Measurements from ENCODE around the gene ARL2BP.

Gene ARL2BP

DNA sequence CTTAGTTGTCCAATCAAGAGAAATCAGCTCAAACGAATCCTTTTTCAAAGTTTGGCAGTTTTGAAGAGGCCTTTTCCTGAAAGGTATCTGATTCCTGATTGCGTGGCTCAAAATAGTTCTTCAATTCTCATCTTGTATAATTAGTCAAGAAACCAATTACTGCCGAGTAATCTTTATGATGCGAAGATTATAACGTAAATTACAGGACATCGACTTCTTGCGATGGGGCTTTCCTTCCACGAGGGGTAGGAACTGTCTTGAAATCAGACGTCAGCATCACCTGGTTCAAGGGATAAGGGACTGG is 644 bp upstream of the ARL2BP start:
- Histone ChIP-seq H4K20me1 (ENCODE audit: insufficient read depth) (no peaks in the 10 kb centered on the region), H3K4me1 (ENCODE audit: low read depth, poor library complexity, severe bottlenecking) (peaks cover 13% of the 10 kb centered on the region), H3K4me2 (peak overlapping the region; percentile 63), H2AFZ (ENCODE audit: low read depth) (peak overlapping the region; percentile 63), H3K27me3 (ENCODE audit: insufficient read depth, low read depth) (no peaks in the 10 kb centered on the region), H3K4me3 (IDR thresholded peaks at IDR 0.05; ENCODE audit: insufficient read depth, low read depth, low read length) (no peak overlapping the region), H3K27ac (peak overlapping the region; percentile 75), H3K9ac (peak overlapping the region; percentile 73), H3K36me3 (ENCODE audit: insufficient read depth) (no peaks in the 10 kb centered on the region), H3K79me2 (ENCODE audit: insufficient read depth, low read depth) (0 out of 2 replicates have a peak, but pooled peaks cover 3% of the 10 kb centered on the region)
- no peak for TF ChIP-seq CTCF (conservative IDR thresholded peaks at IDR 0.05; ENCODE audit: low read depth, low read length)

GRCh38 chr16:57245472-57246113 is 534 bp downstream of the ARL2BP start:
- Histone ChIP-seq H3K4me1 (ENCODE audit: low read depth, poor library complexity, severe bottlenecking) (peaks cover 13% of the 10 kb centered on the region), H3K36me3 (ENCODE audit: insufficient read depth) (no peaks in the 10 kb centered on the region), H2AFZ (ENCODE audit: low read depth) (peak overlapping the region; percentile 72; the same call in 1 of the 2 replicates), H3K9ac (peak overlapping the region; percentile 73), H3K27me3 (ENCODE audit: insufficient read depth, low read depth) (no peaks in the 10 kb centered on the region), H3K4me3 (IDR thresholded peaks at IDR 0.05; ENCODE audit: insufficient read depth, low read depth, low read length) (no peak overlapping the region), H4K20me1 (ENCODE audit: insufficient read depth) (no peaks in the 10 kb centered on the region), H3K4me2 (peak overlapping the region; percentile 79), H3K27ac (peak overlapping the region; percentile 62), H3K79me2 (ENCODE audit: insufficient read depth, low read depth) (0 out of 2 replicates have a peak, but pooled peaks cover 3% of the 10 kb centered on the region)
- no peak for TF ChIP-seq CTCF (conservative IDR thresholded peaks at IDR 0.05; ENCODE audit: low read depth, low read length)

DNA sequence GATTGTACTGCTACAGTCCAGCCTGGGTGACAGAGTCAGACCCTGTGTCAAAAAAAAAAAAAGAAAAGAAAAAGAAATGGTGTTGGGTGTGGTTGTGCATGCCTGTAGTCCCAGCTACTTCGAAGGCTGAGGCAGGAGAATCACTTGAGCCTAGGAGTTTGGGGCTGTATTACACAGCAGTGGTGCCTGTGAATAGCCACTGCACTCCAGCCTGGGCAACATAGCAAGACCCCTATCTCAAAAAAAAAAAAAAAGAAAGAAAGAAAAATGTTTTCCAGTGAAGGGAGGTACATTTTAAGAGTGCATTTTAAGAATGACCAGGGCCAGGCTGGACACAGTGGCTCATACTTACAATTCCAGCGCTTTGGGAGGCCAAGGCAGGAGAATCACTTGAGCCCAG is 6.3 kb downstream of the ARL2BP start:
- TF ChIP-seq CTCF (conservative IDR thresholded peaks at IDR 0.05; ENCODE audit: low read depth, low read length), result no peak
- H3K4me3 ChIP-seq (IDR thresholded peaks at IDR 0.05; ENCODE audit: insufficient read depth, low read depth, low read length), result no peak overlapping the region
- H3K27ac ChIP-seq, result no peak overlapping the region
- H3K4me2 ChIP-seq, result no peak overlapping the region
- peaks cover 3% of the 10 kb centered on the region for H3K4me1 ChIP-seq (ENCODE audit: low read depth, poor library complexity, severe bottlenecking)
- no peak overlapping the region for H3K9ac ChIP-seq
- H4K20me1 ChIP-seq (ENCODE audit: insufficient read depth), result no peaks in the 10 kb centered on the region
- no peaks in the 10 kb centered on the region for H3K36me3 ChIP-seq (ENCODE audit: insufficient read depth)
- H3K27me3 ChIP-seq (ENCODE audit: insufficient read depth, low read depth), result no peaks in the 10 kb centered on the region
- H3K79me2 ChIP-seq (ENCODE audit: insufficient read depth, low read depth), result no peaks in the 10 kb centered on the region
- no peak overlapping the region for H2AFZ ChIP-seq (ENCODE audit: low read depth)

- no peaks in the 10 kb centered on the region for H3K27me3 ChIP-seq (ENCODE audit: insufficient read depth, low read depth)
- no peak overlapping the region for H3K4me2 ChIP-seq
- H3K4me1 ChIP-seq (ENCODE audit: low read depth, poor library complexity, severe bottlenecking), result no peaks in the 10 kb centered on the region
- no peak overlapping the region for H2AFZ ChIP-seq (ENCODE audit: low read depth)
- TF ChIP-seq CTCF (conservative IDR thresholded peaks at IDR 0.05; ENCODE audit: low read depth, low read length), result no peak
- H3K27ac ChIP-seq, result no peak overlapping the region
- no peak overlapping the region for H3K9ac ChIP-seq
- H3K36me3 ChIP-seq (ENCODE audit: insufficient read depth), result no peaks in the 10 kb centered on the region
- no peaks in the 10 kb centered on the region for H4K20me1 ChIP-seq (ENCODE audit: insufficient read depth)
- no peaks in the 10 kb centered on the region for H3K79me2 ChIP-seq (ENCODE audit: insufficient read depth, low read depth)
- no peak overlapping the region for H3K4me3 ChIP-seq (IDR thresholded peaks at IDR 0.05; ENCODE audit: insufficient read depth, low read depth, low read length)
Measured at GRCh38 chr16:57252148-57252721, 7.2 kb downstream of the ARL2BP start.
